Limb (tissue), 2 donors: ENCODE measurements around the gene RAET1G.
A peak's percentile ranks its signal among the peaks of the same experiment; 100 is the strongest.
"Not testable (repeated sequence)": the region's sequence is repeated elsewhere in the genome, so short reads cannot be mapped to it uniquely, and the experiment has no call there.

ENCODE experiments used
- DNase-seq, 2 donors: peaks; one replicate each; pipeline ENCODE4 v3.0.0-alpha.2; 2016; ENCODE audit errors: extremely low spot score in 2 of 2

Gene RAET1G

DNA sequence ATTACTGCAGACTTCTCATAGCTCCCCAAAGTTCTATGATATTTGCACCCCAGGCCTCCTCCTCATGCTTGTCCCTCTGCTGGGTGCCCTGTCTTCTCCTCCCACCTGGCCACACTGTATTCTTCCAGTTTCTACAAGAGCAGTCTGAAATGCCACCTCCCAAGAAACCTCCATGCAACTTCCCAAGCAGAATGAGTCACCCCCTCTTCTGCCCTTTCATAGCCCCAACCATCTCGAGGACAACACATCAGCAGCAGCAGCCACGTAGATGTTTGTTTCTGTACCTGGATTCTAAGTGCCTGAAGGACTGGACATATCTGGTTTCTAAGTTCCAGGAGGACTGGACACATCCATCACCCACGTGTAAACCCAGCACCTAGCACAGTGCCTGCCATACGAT, 12.3 kb upstream of the RAET1G start:
- DNase-seq = peak in 1 of 2 donors; percentile 11

DNA sequence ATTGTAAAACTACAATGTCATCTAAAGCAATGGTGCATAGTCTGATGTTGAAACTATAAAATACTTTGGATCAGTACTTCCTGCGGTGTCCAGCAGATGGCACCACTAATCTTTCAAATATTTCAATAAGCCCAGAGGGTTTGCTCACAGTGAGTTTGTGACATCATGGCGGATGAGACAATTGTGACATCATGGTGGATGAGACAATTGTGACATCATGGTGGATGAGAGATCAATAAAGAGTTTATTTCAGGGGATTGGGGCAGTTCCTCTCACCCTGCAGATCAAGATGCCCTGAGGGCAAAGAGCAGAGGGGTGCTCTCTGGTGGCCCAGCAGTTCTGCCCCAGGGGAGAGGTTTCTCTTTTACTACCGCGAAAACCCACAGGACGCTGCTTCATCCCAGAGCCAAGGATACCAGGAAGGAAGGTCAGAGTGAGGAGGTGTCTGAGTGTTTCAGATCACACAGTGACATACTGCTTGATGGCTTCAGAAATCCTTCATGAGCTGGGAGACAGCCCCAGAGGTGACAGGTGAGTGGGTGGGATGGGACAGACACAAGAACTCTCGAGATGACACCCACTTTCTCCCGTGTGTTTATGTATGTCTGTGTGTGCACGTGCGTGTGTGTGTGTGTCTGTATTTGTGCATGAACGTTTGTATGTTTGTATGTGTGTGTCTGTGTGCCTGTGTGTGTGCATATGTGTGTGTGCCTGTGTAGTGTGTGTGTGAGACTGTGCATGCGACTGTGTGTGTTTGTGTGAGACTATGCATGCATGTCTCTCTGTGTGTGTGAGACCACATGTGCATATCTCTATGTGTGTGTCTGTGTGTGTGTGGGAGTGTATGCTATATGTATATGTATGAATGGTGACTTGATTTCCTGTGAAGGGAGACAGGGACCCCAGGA, 11.6 kb upstream of the RAET1G start:
- DNase-seq = peak; percentile 48 to 74

DNA sequence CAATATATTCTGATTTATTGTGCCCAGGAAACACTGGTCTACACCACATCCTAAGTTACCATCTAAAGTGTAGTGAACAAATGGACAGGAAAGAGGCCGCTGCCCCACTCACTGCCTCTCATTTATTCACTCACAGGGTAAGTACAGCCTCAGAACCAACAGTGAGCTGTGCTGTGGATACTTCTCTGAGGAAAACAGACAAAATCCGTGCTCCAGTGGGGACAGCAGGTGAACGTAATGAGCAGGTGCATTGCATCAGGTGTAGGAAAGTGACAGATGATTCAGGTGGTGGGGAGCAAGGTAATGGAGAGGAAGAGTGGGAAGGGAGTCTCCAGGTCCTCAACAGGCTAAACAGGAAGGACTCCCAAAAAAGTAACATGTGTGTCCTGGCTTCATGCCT, 10.5 kb upstream of the RAET1G start:
- peak in 1 of 2 donors; percentile 12 for DNase-seq

DNA sequence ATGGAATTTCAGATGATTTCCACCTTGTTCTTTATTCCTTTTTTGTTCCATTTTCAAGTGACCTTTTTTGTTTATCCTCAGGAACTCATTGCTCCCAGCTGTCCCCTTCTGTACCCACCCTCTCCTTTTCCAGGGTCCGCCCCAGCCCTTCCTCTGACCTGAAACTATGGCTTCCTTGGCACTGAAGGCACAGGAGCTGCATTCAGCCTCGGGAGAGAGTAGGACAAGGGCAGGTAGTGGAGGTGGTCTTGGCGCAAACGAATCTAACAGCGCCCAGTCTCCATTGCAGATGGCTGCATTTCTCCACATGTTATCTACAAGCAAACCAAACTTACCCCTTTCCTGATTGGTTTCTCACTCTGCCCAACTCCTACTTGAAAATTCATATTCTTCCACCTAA, 10.1 kb upstream of the RAET1G start:
- DNase-seq = peak in 1 of 2 donors; percentile 7

DNA sequence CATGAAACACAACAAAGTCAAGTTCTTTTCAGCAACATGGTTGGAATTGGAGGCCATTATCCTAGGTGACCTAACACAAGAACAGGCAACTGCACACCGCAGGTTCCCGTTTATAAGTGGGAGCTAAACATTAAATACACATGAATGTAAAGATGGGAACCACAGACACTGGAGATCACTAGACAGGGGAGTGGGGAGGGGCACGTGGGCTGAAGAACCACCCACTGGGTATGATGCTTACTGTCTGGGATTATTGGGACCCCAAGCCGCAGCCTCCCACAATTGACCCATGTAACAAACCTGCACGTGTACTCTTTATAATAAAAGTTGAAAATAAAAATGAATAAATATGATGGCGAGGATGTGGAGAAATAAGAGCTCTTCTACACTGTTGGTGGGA, 8.6 kb upstream of the RAET1G start:
- no peak for DNase-seq

DNA sequence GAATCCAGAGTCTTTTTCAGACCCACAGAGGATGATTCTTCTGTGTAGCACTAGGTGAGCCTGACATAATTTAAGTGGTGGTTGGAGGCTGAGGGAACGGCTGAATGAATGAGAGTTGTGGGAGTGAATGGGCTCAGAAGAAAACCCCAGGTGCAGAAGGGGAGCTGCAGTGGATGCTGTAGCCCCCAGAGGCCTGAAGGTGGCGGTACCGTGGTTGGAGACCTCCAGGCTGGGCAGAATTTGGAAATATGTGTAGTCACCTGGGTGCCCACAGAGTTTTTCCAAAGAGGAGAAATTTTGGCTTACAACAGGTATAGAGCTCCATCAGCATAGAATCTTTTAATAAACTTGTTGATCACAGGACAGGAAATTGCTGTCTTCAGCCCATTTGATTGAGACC, 6.5 kb upstream of the RAET1G start:
- DNase-seq = no peak

DNA sequence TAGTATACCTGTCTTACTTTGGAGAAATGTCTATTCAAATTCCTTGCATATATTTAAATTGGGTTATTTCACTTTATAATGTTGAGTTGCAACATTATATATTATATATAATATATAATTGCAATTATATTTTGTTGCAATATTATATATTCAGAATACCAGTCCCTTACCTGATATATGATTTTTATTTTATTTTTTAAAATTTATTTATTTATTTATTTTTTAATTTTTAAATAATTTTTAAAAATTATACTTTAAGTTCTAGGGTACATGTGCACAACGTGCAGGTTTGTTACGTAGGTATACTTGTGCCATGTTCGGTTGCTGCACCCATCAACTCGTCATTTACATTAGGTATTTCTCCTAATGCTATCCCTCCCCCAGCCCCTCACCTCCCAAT, 4.1 kb upstream of the RAET1G start:
- DNase-seq = not testable (repeated sequence)

DNA sequence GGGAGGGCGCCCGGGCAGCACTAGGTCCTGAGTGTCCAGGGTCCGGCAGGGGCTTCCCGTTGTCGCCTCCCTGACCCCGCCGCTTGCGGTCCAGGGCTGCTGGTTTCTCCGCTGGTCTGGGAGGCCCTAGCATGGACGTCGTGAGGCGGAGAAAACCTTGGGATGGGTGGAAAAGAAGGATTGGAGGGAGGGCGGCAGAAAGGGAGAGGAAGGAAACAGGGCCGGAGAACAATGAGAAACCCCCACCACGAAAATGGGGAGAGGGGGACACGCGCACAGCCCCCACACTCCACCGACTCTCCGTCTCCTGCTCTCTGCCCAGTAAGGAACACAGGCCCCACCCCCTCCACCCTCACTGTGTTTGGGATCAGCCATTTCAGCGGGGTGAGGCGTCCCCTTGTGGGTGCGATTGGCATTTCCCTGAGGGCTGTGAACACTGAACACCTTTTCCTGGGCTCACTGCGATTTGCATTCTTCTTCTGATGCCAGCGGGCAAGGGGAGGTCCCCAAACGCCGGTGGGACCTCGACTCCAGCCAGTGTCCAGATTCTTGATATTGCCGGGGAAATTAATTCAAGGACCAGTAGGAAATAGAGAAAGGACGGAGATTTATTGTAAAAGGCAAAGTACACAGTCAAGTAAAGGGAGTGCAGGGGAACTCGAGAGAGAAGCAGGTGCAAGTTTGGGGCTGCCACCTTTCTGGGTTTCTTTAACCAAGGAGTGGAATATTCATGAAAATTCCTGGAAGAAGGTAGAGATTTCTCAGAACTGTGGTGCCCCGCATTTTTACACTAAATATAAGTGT, 3.3 kb upstream of the RAET1G start:
- DNase-seq = peak; percentile 34 to 84

DNA sequence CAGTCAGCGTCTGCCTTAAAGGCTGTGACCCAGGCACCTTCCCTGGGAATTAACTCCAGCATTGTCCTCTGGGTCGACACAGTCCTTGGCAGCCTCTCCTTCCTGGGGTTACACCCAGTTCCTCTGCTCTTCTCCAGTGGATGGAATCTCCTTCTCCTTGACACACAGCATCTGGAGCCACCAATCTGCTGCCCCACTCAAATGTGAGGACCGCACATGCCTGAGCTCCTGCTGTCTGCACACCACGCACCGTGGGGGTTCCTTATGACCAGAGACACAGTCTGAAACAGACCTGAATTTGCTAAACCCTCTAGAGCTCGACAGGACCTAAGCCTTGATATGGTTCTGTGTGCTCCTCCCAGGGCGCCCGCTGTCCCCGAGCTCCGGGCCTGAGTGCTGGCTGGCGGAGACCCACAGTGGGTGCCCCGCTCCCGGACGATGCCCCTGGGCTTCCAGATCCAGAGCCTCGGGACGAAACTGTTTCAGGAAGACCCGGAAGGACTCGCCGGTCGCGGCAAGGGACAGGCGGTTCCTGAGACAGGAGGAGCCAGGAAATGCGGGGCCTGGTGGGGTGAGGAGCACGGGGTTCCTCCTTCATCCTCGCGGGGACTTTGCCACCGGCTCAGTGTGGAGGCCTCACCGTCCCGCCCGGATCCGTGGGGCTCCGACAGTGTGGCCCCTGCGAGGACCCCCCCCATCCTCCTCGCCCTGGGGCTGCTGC, 2.5 kb upstream of the RAET1G start:
- DNase-seq = peak in 1 of 2 donors; percentile 42

DNA sequence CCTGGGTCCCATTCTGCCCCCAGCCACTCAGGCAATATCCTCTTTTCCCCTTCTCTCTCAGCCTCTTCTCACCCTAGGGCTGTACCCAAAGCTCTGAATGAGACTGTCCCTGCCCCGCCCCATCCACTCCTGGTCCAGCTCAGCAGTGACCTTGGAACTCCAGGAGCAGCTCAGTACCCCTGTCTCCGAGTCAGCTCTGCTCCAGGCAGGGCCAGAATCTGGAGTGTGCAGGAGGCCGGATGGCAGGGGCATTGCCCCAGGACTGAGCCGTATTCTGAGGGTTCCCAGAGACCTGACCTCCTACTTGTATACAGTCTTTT, 2.0 kb upstream of the RAET1G start:
- DNase-seq = no peak

DNA sequence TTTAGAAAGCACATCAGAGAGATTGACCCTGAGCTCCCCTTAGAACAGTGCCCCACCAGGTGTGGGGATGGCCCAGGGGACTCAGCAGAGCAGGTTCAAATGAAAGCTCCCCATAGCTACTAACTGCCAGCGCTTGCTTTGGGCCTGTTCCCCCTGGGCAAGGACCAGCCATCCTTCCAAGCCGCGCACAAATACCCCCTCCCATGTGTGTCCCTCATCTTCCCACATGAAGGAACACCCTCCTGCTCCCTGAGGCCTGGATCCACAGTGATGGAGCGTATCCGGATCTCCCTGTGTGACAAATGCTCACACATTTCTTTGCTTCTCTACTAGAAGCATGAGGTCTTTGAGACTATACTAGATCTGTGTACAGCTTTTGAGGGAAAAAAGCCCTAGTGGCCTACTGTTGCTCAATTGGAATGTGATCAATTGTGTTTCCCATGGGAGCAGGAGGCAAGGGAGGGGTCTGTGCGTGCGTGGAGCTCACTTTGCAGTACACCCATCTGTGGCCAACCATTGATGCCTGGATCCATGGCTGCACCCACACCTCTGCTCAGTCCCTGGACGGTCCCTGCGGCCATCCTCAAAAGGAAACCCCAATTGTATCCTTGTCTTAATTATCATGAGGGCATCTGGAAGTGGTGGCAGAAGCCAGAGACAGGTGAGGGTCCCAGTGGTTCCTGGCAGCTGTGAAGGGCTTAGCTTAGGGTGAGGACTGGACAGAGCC, 1.4 kb upstream of the RAET1G start:
- peak in 1 of 2 donors; percentile 20 for DNase-seq

DNA sequence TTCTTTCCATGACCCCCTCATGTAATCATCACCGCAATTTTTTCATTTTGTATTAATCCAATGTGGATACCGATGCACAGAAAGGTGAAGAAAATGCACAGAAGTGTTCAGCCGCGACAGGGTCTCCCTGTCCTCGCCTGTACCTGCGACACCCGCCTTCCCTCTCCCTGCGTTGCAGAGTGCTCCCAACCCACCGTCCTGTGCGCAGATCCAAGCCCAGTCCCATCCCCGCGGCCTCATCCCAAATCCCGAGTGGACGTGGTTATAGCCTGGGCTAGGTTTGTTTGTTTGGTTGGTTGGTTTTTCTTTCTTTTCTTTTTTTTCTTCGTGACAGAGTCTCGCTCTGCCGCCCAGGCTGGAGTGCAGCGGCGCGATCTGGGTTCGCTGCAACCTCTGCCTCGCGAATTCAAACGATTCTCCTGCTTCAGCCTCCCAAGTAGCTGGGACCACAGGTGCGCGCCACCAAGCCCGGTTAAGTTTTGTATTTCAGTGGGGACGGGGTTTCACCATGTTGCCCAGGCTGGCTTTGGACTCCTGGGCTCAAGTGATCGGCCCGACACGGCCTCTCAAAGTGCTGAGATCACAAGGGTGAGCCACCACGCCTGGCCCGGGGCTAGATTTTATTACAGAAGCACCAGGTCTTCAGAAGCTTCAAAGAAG, 536 bp upstream of the RAET1G start:
- DNase-seq = no peak

DNA sequence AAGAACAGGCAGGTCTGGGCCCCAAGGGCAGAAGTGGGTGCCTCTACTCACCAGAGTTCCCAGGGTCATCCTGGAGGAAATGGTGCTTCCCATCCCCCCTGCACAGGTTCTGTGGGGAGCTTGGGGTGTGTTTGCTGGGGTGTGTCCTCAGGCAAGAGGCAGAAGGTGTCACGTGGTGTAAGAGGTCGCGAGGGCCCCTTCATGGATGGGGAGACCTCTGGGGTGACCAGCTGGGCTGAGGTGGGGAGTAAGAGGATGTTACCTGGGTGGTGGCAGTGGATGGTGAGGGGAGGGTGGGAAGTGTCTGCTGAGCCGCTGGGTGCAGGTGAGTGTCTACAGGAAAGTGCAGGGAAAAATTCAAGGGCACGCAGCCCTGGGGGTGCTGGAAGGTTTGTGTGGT, 830 bp downstream of the RAET1G start:
- DNase-seq = not testable (repeated sequence)

DNA sequence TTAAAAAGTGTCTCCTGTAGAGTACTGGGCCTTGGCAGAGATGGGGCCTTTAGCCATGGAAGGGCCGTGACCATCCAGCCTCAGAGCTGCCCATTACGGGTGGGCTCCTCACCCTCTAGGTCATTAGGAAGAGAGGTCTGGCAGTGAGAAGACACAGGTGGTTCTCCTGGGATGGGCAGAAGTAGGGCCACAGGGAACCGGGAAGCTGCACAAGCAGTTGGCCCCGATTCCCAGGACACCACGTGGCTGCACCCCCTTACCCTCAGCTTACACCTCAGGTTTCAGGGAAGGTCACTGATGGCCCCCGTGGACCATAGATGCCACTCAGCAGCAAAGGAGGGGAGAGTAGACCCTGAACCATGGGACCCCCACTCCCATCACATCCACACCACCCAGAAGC, 1.6 kb downstream of the RAET1G start:
- DNase-seq = no peak

DNA sequence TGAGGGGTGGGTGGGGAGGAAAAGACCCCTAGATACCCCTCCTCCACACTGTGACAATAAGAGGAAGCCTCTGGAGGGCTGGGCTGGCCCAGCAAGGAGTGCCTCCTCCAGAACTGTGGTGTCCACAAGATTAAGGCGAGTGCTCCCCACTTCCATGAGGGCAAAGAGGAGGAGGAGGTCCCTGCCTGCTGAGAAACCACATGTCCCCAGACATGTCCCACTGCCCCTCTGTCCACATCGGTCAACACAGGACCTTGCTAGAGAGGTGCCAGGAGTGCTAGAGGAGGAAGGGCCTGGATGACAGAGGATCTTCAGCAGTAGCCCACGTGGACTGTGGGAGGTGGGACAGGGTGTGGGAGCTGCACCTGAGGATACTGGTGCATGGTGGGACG, 3.1 kb downstream of the RAET1G start:
- DNase-seq = no peak

DNA sequence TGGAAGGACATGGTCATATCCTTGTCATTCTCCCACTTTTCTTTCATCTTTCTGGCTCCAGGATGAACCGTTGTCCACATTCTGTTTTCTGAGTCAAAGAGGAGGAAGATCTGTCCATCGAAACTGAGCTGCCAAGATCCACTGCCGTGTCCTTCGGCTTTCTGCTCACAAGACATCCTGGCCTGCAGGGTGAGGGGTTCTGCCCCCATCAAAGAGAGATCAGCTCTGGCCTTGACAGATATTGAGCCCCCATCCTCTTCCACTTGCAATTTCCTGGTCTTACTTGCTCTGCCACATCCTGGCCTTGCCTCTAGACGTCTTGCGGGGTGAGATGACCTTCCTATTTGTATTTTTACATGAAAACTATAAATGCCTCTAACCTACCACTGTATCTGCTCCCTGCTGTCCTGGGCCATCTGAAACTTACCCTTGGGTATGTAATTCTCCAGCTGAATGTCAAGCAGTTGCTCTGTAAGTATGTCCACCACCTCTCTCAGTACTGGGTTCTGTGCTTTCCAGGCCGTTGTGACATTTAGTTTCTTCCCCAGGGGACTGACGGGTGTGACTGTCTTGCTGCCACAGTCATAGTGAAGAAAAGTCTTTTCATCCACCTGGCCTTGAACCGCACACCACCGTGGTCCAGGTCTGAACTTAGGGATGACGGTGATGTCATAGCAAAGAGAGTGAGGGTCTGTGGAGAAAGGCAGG, 3.6 kb downstream of the RAET1G start:
- DNase-seq = not testable (repeated sequence)

DNA sequence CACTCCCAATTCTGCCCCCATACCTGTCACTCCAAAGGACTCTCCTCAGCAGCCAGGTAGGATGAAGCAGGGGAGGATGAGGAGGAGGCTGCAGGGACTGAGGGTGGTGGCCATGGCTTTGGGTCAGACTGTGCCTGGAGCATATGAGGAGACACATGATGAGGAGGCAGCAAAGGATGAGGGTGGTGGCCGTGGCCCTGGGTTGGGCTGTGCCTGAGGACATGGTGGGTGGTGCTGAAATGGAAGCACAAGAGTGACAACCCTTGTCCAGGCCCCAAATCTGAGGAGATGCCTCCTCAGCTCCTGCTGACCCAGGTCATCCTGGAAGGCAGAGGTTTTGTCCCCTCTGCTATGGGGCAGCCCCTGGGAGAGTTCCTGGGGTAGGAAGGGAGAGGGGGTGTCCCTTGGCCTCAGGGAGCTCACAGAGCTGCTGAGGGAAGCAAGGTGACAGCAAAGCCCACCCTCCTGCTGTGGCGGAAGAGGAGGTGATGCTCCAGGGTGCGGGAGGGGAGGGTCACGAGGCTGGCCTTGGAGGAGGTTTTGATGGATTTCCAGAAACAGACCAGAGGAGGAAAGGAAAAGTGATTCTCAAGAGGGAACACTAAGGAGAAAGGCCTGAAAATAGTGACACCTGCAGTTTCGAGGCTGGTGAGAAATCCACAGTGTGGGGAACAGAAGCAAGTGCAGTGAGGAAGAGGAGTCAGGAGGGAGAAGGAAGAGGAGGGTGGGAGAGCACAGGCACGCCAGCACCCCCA, 4.6 kb downstream of the RAET1G start:
- DNase-seq = peak in 1 of 2 donors; percentile 18

DNA sequence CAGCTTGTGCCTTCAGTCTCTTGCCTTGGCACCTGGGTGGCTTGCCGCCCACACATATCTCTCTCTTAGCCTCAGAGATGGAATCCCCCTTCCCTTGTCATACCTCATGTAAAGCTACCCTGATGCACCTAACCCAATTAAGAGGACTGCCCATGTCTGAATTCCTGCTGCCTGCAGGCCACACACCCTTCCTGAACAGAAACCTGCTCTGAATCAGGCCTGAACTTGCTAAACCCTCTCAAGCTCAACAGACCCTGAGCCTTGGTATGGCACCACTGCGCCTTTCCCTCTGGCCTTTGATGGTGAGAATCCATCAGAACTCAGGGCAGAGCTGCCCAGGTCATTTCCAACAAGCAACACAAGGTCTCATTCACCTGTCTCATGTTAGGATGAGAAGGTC, 5.2 kb downstream of the RAET1G start:
- no peak for DNase-seq
